HEK293 (cell line): ENCODE measurements around the gene RNF7.

Experiments used
- CTCF ChIA-PET: fragments of 350-600 bp; formaldehyde crosslinking; extraction: SDS; loops from one replicate; lab custom pipeline; 2021; ENCODE audit warnings: antibody characterized with exemption; lab: Yijun Ruan, JAX
- POLR2A ChIA-PET: fragments of 300-600 bp; formaldehyde crosslinking; extraction: SDS; loops from one replicate; lab custom pipeline; 2020; ENCODE audit warnings: antibody characterized with exemption, inconsistent platforms; lab: Yijun Ruan, JAX
- H3K27ac ChIP-seq: fragments of 200-500 bp; sonication (Bioruptor generic); 2 replicates; pipeline ENCODE4 v1.5.1; 2014; ENCODE audit warnings: low read depth, low read length, control low read depth, inconsistent platforms; ENCODE audit errors: extremely low read depth
- H3K36me3 ChIP-seq, 2 experiments: fragments of 200-500 bp in 1 of 2; sonication (Bioruptor generic) in 1 of 2; 1 replicate in 1 of 2; 2 replicates in 1 of 2; pipeline ENCODE4 v1.5.1; 2014 to 2017; ENCODE audit warnings: inconsistent platforms in 2 of 2, low read length in 2 of 2; ENCODE audit not compliant: control insufficient read depth in 2 of 2, insufficient read depth in 1 of 2
- H3K4me1 ChIP-seq: fragments of 200-500 bp; sonication (Bioruptor generic); 2 replicates; pipeline ENCODE4 v1.5.1; 2014; ENCODE audit warnings: mild to moderate bottlenecking, low read length, inconsistent platforms; ENCODE audit not compliant: control insufficient read depth, insufficient read depth
- H3K4me3 ChIP-seq: 2 replicates; pipeline ENCODE4 v1.5.1; 2011; ENCODE audit warnings: low read depth, mild to moderate bottlenecking, control low read depth, low read length, moderate library complexity
- H3K9me3 ChIP-seq: fragments of 200-500 bp; sonication (Bioruptor generic); 2 replicates; pipeline ENCODE4 v1.5.1; 2014; ENCODE audit warnings: low read depth, low read length, inconsistent platforms; ENCODE audit not compliant: control insufficient read depth, insufficient read depth
- KLF7 ChIP-seq: fragments of 450-650 bp; formaldehyde crosslinking; IDR thresholded peaks from 2 replicates; pipeline ENCODE4 v1.5.1; 2016; ENCODE audit warnings: missing biosample characterization, missing genetic modification characterization, borderline replicate concordance
- MZF1 ChIP-seq: fragments of 450-650 bp; formaldehyde crosslinking; IDR thresholded peaks from 2 replicates; pipeline ENCODE4 v1.5.1; 2017; ENCODE audit warnings: missing biosample characterization, missing genetic modification characterization, borderline replicate concordance
- SALL2 ChIP-seq: fragments of 450-650 bp; formaldehyde crosslinking; IDR thresholded peaks from 2 replicates; pipeline ENCODE4 v1.5.0; 2017; ENCODE audit warnings: missing biosample characterization, mild to moderate bottlenecking, missing genetic modification characterization, borderline replicate concordance
- SCRT2 ChIP-seq: fragments of 450-650 bp; formaldehyde crosslinking; IDR thresholded peaks from 2 replicates; pipeline ENCODE4 v1.5.1; 2016; ENCODE audit warnings: missing biosample characterization, missing genetic modification characterization
- SP3 ChIP-seq: fragments of 450-650 bp; formaldehyde crosslinking; IDR thresholded peaks from 2 replicates; pipeline ENCODE4 v1.5.1; 2016; ENCODE audit warnings: missing biosample characterization, missing genetic modification characterization
- ZBTB10 ChIP-seq: fragments of 450-650 bp; formaldehyde crosslinking; IDR thresholded peaks from 2 replicates; pipeline ENCODE4 v1.5.1; 2016; ENCODE audit warnings: missing biosample characterization, missing genetic modification characterization
- ZBTB44 ChIP-seq: fragments of 450-650 bp; IDR thresholded peaks from 2 replicates; pipeline ENCODE4 v1.5.1; 2018; ENCODE audit warnings: missing biosample characterization, mild to moderate bottlenecking, missing genetic modification characterization
- ZNF114 ChIP-seq: fragments of 450-650 bp; formaldehyde crosslinking; IDR thresholded peaks from 2 replicates; pipeline ENCODE4 v1.5.0; 2017; ENCODE audit warnings: missing biosample characterization, missing genetic modification characterization
- ZNF148 ChIP-seq: fragments of 450-650 bp; formaldehyde crosslinking; IDR thresholded peaks from 2 replicates; pipeline ENCODE4 v1.5.0; 2017; ENCODE audit warnings: missing biosample characterization, missing genetic modification characterization, borderline replicate concordance
- ZNF48 ChIP-seq: fragments of 450-650 bp; formaldehyde crosslinking; IDR thresholded peaks from 2 replicates; pipeline ENCODE4 v1.5.1; 2016; ENCODE audit warnings: missing biosample characterization, missing genetic modification characterization
- ZNF501 ChIP-seq: fragments of 450-650 bp; formaldehyde crosslinking; IDR thresholded peaks from 2 replicates; pipeline ENCODE4 v1.5.1; 2016; ENCODE audit warnings: missing biosample characterization, missing genetic modification characterization
- ZNF521 ChIP-seq: fragments of 450-650 bp; formaldehyde crosslinking; IDR thresholded peaks from 2 replicates; pipeline ENCODE4 v1.5.1; 2017; ENCODE audit warnings: missing biosample characterization, mild to moderate bottlenecking, missing genetic modification characterization
- ZNF571 ChIP-seq: fragments of 450-650 bp; formaldehyde crosslinking; IDR thresholded peaks from 2 replicates; pipeline ENCODE4 v1.5.0; 2017; ENCODE audit warnings: missing biosample characterization, missing genetic modification characterization
- ZNF677 ChIP-seq: fragments of 450-650 bp; IDR thresholded peaks from 2 replicates; pipeline ENCODE4 v1.5.0; 2018; ENCODE audit warnings: missing biosample characterization, mild to moderate bottlenecking, missing genetic modification characterization, moderate library complexity
- ZNF707 ChIP-seq: fragments of 450-650 bp; formaldehyde crosslinking; IDR thresholded peaks from 2 replicates; pipeline ENCODE4 v1.5.1; 2016; ENCODE audit warnings: missing biosample characterization, missing genetic modification characterization
- ZNF768 ChIP-seq: fragments of 450-650 bp; formaldehyde crosslinking; IDR thresholded peaks from 2 replicates; pipeline ENCODE4 v1.5.1; 2018; ENCODE audit warnings: missing biosample characterization, mild to moderate bottlenecking, missing genetic modification characterization
- ZNF791 ChIP-seq: fragments of 450-650 bp; formaldehyde crosslinking; IDR thresholded peaks from 2 replicates; pipeline ENCODE4 v1.5.1; 2016; ENCODE audit warnings: missing biosample characterization, missing genetic modification characterization
- ZNF830 ChIP-seq: fragments of 450-650 bp; IDR thresholded peaks from 2 replicates; pipeline ENCODE4 v1.5.0; 2018; ENCODE audit warnings: missing biosample characterization, missing genetic modification characterization, low read depth, mild to moderate bottlenecking, moderate library complexity

The RNF7 gene

GRCh38 chr3:141776376-141776775, 38.3 kb downstream of the RNF7 start:
- H3K4me3 ChIP-seq = no peak overlapping the region
- CTCF ChIA-PET = no interaction called here
- H3K36me3 ChIP-seq = no peaks in the 10 kb centered on the region
- POLR2A ChIA-PET = no interaction called here
- TF ChIP-seq ZBTB10 (tag by site-specific recombination) = no peak
- TF ChIP-seq ZNF791 (tag by site-specific recombination) = no peak
- no peak for TF ChIP-seq MZF1
- TF ChIP-seq ZNF521 (tag by site-specific recombination) = no peak
- no peak for TF ChIP-seq ZNF501 (tag by site-specific recombination)
- TF ChIP-seq ZNF768 (tag by site-specific recombination) = no peak
- no peak for TF ChIP-seq ZNF707 (tag by site-specific recombination)
- no peak for TF ChIP-seq ZNF114 (tag by site-specific recombination)
- TF ChIP-seq SCRT2 = no peak
- TF ChIP-seq ZNF571 (tag by site-specific recombination) = no peak
- TF ChIP-seq ZNF830 (tag by site-specific recombination) = no peak
- TF ChIP-seq ZNF48 = no peak
- no peak for TF ChIP-seq KLF7 (tag by site-specific recombination)
- no peak for TF ChIP-seq SP3
- TF ChIP-seq SALL2 = no peak
- no peak for TF ChIP-seq ZBTB44 (tag by site-specific recombination)
- TF ChIP-seq ZNF148 (tag by site-specific recombination) = no peak
- no peaks in the 10 kb centered on the region for H3K9me3 ChIP-seq
- no peak overlapping the region for H3K27ac ChIP-seq
- H3K4me1 ChIP-seq = no peaks in the 10 kb centered on the region

- ChIA-PET CTCF (no interaction called here), POLR2A (no interaction called here)
- Histone ChIP-seq H3K4me3 (no peak overlapping the region), H3K9me3 (no peaks in the 10 kb centered on the region), H3K4me1 (no peaks in the 10 kb centered on the region), H3K36me3 (no peaks in the 10 kb centered on the region), H3K27ac (no peak overlapping the region)
- no peak for TF ChIP-seq ZNF677
Observed at GRCh38 chr3:141776885-141777284, 38.8 kb downstream of the RNF7 start.
